Heart left ventricle (tissue), 13 donors: ENCODE measurements around the gene BOC.

Experiments used
- POLR2A ChIP-seq, 2 donors: fragments of 450-650 bp; IDR thresholded peaks; one replicate each; pipeline ENCODE4 v1.6.1; 2017; ENCODE audit warnings: antibody characterized with exemption in 2 of 2, mild to moderate bottlenecking in 2 of 2, moderate library complexity in 2 of 2
- TF ChIP-seq, protein P1 (sequence below), 12 donors: fragments of 200-600 bp; sonication (generic) in 4 of 12; IDR thresholded peaks; one replicate each; pipeline versions ENCODE4 v1.5.0 to v1.8.0; 2018 to 2022; ENCODE audit warnings: antibody characterized with exemption in 12 of 12, mild to moderate bottlenecking in 5 of 12
- donor health status: ischemic (EF 13 %, LVEDD 7.1; RV severe dilation, severe dysfunction).
- donor health status: DM: no; HTN: yes; CAD: no.
- donor health status: DM: no; HTN: no; CAD: no.
- donor health status: ischemic (EF 25% LVEDD 6.9; RV normal size, moderate dysfunction).
- donor health status: ischemic (EF 25% LVEDD 5.7; RV mildly dilated, moderate dysfunction).
- donor health status: ischemic (EF 35%, LVEDD 5.7; RV mildly dilated, moderate dysfunction).
- donor health status: nonischemic (EF 11% LVEDD 7.7; RV severe dilation, severe dysfunction).
- donor health status: DM: yes; HTN: yes; CAD: no.
- donor health status: PGD.
- donor health status: ischemic (EF 29% LVEDD 5.4; RV normal size, mild dysfunction).
- donor health status: nonischemic (EF 23%, LVEDD 6.1; RV moderate dilation, normal function).

DNA sequence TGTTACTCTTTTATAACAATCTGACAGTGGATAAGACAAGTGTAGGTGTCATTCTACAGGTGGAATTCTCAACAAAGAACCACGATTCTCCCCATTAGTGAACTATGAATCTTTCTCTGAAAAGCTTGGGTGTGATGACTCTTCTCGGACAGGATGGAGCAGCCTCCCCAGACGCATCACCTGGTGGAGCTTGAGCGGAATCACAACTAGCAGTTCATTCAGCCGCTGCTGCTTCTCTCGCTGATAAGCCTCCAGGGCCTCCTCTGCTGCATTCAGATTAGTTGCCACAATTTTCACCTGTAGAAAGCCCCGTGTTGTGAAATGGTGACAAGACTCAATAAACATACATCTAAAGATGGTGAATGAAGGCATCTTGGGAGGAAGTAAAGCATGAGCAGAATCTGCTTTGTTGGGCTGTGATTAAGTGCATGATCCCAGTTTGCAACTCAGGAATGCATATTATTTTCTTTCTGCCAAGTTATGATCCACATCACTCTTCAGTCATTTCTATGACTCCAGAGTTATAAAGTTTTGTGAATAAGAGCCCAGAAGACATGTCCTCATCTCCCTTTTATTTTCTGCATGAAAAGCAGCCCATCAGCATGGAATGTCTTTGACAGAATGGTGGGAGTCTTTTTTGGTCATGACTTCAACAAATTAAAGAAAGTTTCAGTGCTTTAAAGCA, 93.6 kb downstream of the BOC start:
- TF ChIP-seq, protein P1, sequence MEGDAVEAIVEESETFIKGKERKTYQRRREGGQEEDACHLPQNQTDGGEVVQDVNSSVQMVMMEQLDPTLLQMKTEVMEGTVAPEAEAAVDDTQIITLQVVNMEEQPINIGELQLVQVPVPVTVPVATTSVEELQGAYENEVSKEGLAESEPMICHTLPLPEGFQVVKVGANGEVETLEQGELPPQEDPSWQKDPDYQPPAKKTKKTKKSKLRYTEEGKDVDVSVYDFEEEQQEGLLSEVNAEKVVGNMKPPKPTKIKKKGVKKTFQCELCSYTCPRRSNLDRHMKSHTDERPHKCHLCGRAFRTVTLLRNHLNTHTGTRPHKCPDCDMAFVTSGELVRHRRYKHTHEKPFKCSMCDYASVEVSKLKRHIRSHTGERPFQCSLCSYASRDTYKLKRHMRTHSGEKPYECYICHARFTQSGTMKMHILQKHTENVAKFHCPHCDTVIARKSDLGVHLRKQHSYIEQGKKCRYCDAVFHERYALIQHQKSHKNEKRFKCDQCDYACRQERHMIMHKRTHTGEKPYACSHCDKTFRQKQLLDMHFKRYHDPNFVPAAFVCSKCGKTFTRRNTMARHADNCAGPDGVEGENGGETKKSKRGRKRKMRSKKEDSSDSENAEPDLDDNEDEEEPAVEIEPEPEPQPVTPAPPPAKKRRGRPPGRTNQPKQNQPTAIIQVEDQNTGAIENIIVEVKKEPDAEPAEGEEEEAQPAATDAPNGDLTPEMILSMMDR (IDR thresholded peaks at IDR 0.05) = no peak
- no peak for TF ChIP-seq POLR2A (IDR thresholded peaks at IDR 0.05)
